HG03354 (cell line): ENCODE results near the gene SPATA33.
A peak's percentile ranks its signal among the peaks of the same experiment; 100 is the strongest.
"Not testable (repeated sequence)": the region's sequence is repeated elsewhere in the genome, so short reads cannot be mapped to it uniquely, and the experiment has no call there.

Source experiments
- ATAC-seq: cut with Tn5 transposase; IDR thresholded peaks from one replicate; pipeline ENCODE4 v1.9.1; 2021; ENCODE audit warnings: mild to moderate bottlenecking; ENCODE audit not compliant: unreplicated experiment, poor library complexity, severe bottlenecking

Gene SPATA33

DNA sequence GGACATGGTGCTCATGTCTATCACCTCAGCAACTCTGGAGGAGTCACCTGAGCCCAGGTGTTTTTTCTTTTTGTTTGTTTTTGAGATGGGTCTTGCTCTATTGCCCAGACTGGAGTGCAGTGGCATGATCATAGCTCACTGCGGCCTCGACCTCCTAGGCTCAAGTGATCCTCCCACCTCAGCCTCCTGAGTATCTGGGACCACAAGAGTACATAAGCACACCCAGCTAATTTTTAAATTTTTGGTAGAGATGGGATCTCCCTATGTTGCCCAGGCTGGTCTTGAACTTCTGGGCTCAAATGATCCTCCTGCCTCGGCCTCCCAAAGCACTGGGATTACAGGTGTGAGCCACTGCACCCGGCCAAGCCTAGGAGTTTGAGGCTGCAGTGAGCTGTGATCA lies 32.0 kb downstream of the SPATA33 start:
- not testable (repeated sequence) for ATAC-seq

GRCh38 chr16:89690392-89690901 lies 32.8 kb downstream of the SPATA33 start:
- ATAC-seq, result no peak

GRCh38 chr16:89691231-89691985 lies 33.8 kb downstream of the SPATA33 start:
- ATAC-seq, result no peak

DNA sequence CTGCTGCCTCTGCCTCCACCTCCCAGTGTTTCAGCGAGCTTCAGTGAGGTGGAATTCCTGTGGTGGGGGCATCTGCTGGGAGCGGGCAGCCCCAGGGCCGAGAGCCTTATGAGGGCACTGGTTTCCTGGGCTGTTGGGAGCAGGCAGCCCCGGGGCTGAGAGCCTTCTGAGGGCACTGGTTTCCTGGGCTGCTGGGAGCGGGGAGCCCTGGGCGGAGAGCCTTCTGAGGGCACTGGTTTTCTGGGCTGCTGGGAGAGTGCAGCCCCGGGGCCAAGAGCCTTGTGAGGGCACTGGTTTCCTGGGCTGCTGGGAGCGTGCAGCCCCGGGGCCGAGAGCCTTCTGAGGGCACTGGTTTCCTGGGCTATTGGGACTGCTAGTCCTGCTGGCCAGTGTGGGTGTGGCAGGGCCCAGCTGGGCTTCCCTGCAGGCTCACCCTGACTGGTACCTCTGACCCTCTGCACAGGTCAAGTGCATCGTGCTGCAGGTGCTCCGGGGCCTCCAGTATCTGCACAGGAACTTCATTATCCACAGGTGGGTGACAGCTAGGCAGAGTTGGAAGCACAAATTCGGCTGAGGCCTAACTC lies 34.4 kb downstream of the SPATA33 start:
- ATAC-seq, result no peak

GRCh38 chr16:89693289-89693731 lies 35.7 kb downstream of the SPATA33 start:
- ATAC-seq, result no peak

DNA sequence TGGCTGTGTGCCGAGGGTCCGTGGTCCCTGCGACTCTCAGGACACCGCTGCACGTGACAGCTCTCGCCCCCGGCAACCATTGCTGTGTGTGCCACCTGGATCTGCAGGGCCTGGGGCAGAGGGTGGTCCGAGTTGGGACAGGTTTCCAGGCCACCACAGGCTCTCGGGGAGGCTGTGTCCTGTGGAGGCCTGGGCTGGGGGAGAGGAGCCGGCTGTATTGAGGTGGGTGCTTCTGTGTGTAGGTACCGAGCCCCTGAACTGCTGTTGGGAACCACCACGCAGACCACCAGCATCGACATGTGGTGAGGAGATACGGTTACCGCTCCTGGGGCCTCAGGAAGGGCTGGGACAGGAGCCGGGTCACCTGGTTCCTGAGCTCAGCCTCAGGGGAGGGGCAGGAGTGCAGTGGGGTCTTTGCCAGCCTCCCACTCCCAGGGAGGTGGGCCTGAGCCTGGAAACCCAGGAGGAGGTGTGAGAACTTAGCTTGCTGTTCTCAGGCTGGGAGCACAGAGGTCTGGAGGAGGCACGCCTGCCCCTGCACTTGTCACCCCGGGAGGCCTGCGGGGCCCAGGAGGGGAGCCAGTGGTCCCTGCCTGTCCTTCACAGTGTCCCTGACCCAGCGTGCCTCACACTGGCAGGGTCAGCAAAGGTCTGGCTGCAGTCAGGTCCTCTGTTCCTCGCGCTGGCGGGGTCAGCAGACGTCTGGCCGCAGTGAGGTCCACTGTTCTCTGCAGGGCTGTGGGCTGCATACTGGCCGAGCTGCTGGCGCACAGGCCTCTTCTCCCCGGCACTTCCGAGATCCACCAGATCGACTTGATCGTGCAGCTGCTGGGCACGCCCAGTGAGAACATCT lies 36.5 kb downstream of the SPATA33 start:
- ATAC-seq, result no peak

- not testable (repeated sequence) for ATAC-seq
Measured at GRCh38 chr16:89694784-89695085, 37.1 kb downstream of the SPATA33 start.

DNA sequence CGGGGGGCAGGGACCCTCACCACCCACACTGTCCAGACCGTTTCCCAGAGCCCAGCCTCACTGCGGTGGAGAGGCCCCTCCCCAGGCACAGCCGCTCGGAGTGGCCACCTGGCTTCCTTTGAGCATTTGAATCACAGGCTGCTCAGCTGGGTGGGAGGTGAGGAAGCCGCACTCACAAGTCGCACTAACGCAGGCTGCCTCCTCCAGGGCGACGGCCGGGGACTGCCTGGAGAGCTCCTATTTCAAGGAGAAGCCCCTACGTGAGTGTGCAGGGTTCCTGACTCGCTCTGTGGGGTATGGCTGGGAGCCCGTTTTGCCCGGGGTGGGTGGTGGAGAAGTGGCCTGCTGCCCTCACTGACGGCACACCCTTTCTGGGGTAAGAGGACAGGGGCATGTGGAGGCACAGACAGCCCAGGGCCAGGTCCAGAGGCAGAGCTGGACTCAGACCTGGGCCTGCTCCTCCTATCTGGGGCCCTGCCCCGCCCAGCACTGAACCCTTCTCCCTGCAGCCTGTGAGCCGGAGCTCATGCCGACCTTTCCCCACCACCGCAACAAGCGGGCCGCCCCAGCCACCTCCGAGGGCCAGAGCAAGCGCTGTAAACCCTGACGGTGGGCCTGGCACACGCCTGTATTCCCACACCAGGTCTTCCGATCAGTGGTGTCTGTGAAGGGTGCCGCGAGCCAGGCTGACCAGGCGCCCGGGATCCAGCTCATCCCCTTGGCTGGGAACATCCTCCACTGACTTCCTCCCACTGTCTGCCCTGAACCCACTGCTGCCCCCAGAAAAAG lies 37.6 kb downstream of the SPATA33 start:
- no peak for ATAC-seq

DNA sequence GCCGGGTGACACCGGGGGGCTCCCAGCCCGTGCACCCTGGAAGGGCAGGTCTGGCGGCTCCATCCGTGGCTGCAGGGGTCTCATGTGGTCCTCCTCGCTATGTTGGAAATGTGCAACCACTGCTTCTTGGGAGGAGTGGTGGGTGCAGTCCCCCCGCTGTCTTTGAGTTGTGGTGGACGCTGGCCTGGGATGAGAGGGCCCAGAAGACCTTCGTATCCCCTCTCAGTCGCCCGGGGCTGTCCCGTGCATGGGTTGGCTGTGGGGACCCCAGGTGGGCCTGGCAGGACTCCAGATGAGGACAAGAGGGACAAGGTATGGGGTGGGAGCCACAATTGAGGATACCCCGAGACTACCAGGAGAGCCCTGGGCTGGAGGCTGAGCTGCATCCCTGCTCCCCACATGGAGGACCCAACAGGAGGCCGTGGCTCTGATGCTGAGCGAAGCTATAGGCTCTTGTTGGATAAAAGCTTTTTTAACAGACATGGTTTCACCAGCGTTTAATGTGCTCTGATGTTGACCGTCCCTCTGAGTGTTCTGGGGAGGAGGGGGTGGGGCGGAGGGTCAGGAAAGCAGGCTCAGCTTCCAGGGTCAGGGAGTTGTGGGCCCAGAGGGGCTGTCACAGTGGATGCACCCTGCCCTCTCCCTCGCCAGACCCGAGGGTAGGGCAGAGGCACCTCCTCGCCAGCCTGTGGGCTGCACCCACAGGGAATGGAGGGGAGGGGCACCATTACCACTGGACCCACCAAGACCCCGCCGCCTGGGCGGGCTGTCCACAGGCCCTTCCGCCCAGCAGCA lies 38.4 kb downstream of the SPATA33 start:
- no peak for ATAC-seq

DNA sequence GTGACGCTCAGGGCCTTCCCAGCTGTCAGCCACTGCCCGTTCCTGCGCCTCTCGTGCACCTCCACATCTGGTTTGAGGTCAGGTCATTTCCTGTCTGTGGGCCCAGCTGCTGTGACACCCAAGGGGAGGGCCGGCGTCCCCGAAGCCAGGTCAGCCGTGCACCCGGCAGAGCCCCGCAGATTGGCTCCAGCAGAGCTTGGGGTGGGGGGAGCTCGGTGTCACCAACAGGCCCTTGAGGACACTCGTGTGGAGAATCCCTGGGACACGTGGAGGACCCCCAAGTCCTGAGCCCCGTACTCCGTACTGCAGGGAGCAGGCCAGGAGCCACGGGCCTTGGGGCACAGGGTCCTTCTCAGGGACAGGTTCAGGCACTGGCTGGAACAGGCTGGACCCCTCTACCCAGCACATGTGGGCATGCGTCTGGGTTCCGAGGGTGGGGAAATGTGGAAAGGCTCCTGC lies 39.1 kb downstream of the SPATA33 start:
- no peak for ATAC-seq

GRCh38 chr16:89697161-89697615 lies 39.6 kb downstream of the SPATA33 start:
- ATAC-seq, result no peak

DNA sequence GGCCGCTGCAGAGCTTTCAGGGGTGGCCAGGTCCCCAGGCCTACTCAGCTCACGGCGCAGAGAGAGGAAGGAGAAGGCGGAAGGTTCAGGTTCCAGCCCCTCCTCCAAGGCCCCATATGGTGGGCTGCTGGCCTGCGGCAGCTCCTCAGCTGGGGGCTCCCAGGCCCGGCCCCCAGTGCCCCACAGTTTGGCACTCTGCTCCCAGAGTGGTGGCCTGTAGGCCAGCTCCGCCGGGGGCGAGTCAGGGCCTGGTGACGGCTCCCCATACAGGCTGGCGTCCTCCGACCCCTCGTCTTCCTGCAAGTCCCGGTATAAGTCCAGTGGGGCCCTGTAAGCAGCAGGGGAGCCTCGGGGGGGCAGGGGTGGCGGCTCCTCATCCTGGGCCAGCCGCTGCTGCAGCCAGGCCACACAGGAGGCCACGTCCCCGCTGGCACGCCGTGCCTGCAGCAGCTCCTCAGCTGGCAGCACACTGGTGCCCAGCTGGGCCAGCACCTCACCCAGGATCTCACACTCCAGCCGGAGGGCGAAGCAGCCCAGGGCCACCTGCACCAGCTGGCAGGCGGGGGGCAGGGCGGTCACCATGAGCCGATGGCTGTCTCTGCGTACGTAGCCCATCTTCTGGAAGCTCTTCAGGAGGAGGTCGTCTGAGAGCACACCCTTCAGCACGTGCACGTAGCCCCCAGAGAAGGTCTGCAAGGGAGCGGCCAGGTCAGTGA lies 40.1 kb downstream of the SPATA33 start:
- ATAC-seq, result no peak

DNA sequence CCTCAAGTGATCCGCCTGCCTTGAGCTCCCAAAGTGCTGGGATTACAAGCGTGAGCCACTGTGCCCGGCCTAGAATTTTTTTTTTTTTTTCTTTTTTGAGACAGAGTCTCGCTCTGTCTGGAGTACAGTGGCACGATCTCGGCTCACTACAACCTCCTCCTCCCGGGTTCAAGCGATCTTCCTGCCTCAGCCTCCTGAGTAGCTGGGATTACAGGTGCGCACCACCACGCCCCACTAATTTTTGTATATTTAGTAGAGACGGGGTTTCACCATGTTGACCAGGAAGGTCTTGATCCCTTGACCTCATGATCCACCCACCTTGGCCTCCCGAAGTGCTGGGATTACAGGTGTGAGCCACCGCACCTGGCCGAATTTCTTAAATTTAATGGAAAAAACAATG lies 41.1 kb downstream of the SPATA33 start:
- ATAC-seq, result not testable (repeated sequence)

DNA sequence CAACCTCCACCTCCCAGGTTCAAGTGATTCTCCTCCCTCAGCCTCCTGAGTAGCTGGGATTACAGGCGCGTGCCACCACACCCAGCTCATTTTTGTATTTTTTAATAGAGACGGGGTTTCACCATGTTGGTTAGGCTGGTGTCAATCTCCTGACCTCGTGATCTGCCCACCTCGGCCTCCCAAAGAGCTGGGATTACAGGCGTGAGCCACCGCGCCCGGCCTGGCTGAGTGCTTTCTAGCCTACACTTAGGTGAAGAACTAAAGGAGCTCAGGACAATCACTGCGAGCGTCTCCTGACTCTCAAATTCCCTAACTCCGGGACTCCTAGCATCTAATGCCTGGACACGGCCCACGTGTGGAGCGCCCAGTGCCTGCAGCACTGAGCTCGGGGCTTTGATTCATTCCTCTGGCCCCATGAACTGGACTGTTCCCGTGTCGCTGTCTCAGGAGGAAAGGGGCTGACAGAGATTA lies 42.0 kb downstream of the SPATA33 start:
- not testable (repeated sequence) for ATAC-seq

DNA sequence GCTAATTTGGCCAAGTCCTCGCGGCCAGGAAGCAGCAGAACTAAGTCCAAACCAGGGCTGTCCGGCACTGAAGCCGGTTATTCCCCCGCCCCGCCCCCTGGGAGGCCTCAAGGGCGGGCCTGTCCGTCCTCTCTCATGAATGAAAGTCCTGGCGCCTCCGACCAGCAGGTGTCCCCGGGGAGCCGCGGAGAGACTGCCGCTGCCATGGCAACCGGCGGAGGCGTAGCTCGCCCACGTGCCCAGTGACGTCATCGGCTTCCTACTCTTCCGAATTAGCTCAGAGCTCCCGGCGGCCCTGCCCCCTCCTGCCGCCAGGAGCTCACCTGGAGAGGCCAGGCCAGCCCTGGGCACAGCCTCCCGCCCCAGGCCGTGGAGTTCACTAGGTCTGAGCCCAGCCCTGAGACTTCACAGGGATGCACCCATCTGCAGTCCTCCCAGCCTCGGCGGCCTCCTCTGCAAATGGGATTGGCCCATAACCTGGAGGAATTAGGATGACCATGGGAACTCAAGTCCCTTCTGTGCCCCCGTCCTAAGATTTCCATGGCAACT lies 42.5 kb downstream of the SPATA33 start:
- ATAC-seq, result peak; percentile 41

DNA sequence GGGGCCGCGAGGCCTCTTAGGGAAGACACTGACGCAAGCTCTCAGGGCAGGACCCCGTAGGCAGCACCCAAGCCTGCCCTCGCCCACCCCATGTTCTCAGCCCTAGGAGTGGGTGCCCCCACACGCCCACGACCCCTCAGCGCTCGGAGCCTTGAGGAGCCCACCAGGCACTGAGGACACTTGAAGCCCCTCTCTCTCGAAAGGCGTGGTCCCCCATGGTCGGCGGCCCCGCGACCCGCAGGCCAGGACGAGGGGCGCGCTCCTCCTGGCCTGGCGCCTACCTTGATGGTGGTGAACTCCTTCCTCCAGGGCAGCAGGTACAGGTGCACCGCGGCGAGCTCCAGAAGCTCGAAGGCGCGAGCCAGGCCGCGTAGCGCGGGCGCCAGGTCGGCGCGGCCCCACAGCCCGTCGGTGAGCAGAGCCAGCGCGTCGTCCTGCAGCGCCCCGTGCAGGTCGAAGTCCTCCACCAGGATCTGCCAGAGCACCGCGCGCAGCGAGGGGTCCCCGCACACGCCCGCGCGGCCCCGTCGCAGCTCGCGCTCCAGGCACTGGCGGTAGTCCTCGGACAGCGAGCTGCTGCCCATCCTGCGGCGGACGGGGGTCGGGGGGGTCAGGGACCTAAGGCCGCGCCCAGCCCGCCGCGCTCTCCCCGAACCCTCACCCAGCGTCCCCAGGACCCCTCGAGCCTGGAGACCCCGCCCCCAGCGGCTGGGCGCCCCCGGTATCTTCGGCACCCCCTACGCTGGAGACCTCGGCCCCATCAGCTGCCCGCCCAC lies 43.2 kb downstream of the SPATA33 start:
- peak; percentile 18 for ATAC-seq
